ENCODE measurements around the gene GIPC3.

DNA sequence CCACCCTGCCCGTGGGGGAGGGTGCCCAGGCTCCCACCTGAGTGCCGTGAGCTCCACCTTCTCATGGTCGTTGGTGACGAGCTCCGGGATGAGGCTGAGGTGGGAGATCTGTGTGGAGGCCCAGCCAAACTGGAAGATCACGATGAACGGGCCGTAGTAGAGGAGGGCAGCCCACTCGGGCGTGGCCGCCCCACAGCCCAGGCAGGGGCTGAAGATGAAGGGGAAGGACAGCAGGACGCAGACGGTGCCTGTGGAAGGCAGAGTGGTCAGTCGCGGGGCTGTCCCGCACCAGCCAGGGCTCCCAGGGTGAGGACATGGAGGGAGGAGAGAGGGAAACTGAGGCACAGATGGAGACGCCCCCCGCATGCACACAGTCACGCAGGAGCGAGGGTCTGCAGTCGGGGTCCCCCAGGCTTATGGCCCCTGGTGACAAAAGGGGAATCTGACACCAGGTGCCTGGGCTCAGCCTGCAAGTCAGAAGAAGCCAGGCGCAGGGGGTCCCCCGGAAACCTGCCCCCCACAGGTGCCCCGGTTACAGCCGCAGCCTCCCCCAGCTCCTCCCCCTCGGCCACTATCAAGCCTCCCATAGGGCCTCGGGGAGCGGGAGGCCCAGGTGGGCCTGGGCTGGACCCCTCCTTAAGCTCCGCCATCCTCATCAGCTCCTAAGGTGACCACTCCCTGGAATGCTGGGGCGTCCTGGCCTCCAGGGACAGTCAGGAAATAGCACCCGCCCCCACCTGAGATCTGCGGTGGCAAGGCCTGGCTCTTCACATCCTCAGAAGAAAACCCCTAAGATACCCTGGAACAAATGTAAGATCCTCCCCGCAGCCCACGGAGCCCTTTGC lies 34.1 kb upstream of the GIPC3 start:
- TF ChIP-seq, protein P1, sequence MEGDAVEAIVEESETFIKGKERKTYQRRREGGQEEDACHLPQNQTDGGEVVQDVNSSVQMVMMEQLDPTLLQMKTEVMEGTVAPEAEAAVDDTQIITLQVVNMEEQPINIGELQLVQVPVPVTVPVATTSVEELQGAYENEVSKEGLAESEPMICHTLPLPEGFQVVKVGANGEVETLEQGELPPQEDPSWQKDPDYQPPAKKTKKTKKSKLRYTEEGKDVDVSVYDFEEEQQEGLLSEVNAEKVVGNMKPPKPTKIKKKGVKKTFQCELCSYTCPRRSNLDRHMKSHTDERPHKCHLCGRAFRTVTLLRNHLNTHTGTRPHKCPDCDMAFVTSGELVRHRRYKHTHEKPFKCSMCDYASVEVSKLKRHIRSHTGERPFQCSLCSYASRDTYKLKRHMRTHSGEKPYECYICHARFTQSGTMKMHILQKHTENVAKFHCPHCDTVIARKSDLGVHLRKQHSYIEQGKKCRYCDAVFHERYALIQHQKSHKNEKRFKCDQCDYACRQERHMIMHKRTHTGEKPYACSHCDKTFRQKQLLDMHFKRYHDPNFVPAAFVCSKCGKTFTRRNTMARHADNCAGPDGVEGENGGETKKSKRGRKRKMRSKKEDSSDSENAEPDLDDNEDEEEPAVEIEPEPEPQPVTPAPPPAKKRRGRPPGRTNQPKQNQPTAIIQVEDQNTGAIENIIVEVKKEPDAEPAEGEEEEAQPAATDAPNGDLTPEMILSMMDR (IDR thresholded peaks at IDR 0.05) = no peak
- no peak for TF ChIP-seq POLR2A (IDR thresholded peaks at IDR 0.05)
